MCF 10A (cell line): ENCODE measurements around the gene PUSL1. TPM values are rescaled to one million over a fixed set of nuclear protein-coding genes. Genes with fewer than 3 reads are reported as not detected.

Experiments used
- Bru-seq: library from RNA; stranded (reverse); fragments of 400-500 nt; gene quantifications from one replicate; lab custom pipeline; 2021; lab: Mats Ljungman, UMichigan
- BruChase-seq, 2 experiments: library from RNA; stranded (reverse); fragments of 400-500 nt; gene quantifications; one replicate each; lab custom pipeline; 2021; lab: Mats Ljungman, UMichigan
- BruUV-seq: library from RNA; stranded (reverse); fragments of 400-500 nt; replicated peaks from 2 replicates; lab custom pipeline; 2021; lab: Mats Ljungman, UMichigan
- CTCF ChIA-PET: fragments of 300-600 bp; sonication (Branson Sonifier 250); formaldehyde crosslinking; extraction: SDS; loops from one replicate; lab custom pipeline; 2021; ENCODE audit warnings: antibody characterized with exemption, inconsistent platforms; lab: Yijun Ruan, JAX
- POLR2A ChIA-PET: fragments of 300-600, 350-650 bp; sonication (Branson Sonifier 250); formaldehyde crosslinking; extraction: SDS; loops from one replicate; lab custom pipeline; 2020; ENCODE audit warnings: antibody characterized with exemption, inconsistent platforms; lab: Yijun Ruan, JAX
- DNase-seq: peaks from one replicate; pipeline ENCODE4 v3.0.0-alpha.2; 2018; ENCODE audit not compliant: unreplicated experiment
- H3K27ac Mint-ChIP-seq: one replicate; pipeline ENCODE4 v1.8.0; 2022; ENCODE audit warnings: mild to moderate bottlenecking, low read depth, mixed read lengths; ENCODE audit not compliant: unreplicated experiment
- H3K27me3 Mint-ChIP-seq: one replicate; pipeline ENCODE4 v1.8.0; 2022; ENCODE audit warnings: mixed read lengths; ENCODE audit not compliant: insufficient read depth, unreplicated experiment
- H3K36me3 Mint-ChIP-seq: one replicate; pipeline ENCODE4 v1.8.0; 2022; ENCODE audit warnings: mild to moderate bottlenecking, moderate library complexity, mixed read lengths; ENCODE audit not compliant: insufficient read depth, unreplicated experiment
- H3K4me1 Mint-ChIP-seq: one replicate; pipeline ENCODE4 v1.8.0; 2022; ENCODE audit warnings: mixed read lengths; ENCODE audit not compliant: insufficient read depth, unreplicated experiment
- H3K4me3 Mint-ChIP-seq: one replicate; pipeline ENCODE4 v1.8.0; 2022; ENCODE audit warnings: mild to moderate bottlenecking, moderate library complexity, mixed read lengths; ENCODE audit not compliant: unreplicated experiment
- H3K9me3 Mint-ChIP-seq: one replicate; pipeline ENCODE4 v1.8.0; 2022; ENCODE audit warnings: mixed read lengths; ENCODE audit not compliant: unreplicated experiment
- CTCF ChIP-seq: fragments of 200-600 bp; IDR thresholded peaks from one replicate; pipeline ENCODE4 v1.8.0; 2022; ENCODE audit warnings: antibody characterized with exemption, mild to moderate bottlenecking; ENCODE audit not compliant: unreplicated experiment
- intact Hi-C: fragments of 100-400 bp; cut with micrococcal nuclease; formaldehyde crosslinking; loops from 2 replicates; pipeline ENCODE4 v1.14.1; 2022
- long read RNA-seq: library from polyadenylated mRNA; stranded (forward); transcript quantifications from one replicate; pipeline ENCODE4 v2.0.0, GENCODE V29; 2022
- total RNA-seq: library from RNA; stranded (reverse); gene quantifications from 2 replicates; pipeline ENCODE4 v1.2.3, GENCODE V29; 2022

Gene PUSL1
- total RNA-seq (15.9 and 27.4 TPM in 2 replicates), Bru-seq, nascent RNA (percentile 47 among the genes with signal in this experiment), BruChase-seq, experiment 1, labeled RNA remaining after a 6-hour chase (percentile 44 among the genes with signal in this experiment), BruChase-seq, experiment 2, labeled RNA remaining after a 2-hour chase (percentile 35 among the genes with signal in this experiment)
- long read RNA-seq, transcript PUSL1-201 (8 exons, 1,287 nt), result major isoform, 24 of 44 reads
- long read RNA-seq, partial matches to known transcripts, result 11 of 44 reads
- long read RNA-seq, other reads (novel, unspliced or antisense), result 9 of 44 reads

GRCh38 chr1:1307923-1308755 lies at the start of gene PUSL1, which contains the start of gene ACAP3:
Gene PUSL1 (plus strand): TSS chr1:1308597. CDS start chr1:1308644, 47 bp downstream.
Gene ACAP3 (minus strand): TSS chr1:1307930. CDS start chr1:1307815, 115 bp downstream.
- TF ChIP-seq CTCF, result no peak
- DNase-seq, result peak; percentile 90
- H3K27me3 Mint-ChIP-seq, result no peaks in the 10 kb centered on the region
- ChIA-PET POLR2A (no interaction called here), CTCF (no interaction called here)
- intact Hi-C loops, result loop anchor here (1.0 kb wide), 1 partner anchor 40 kb away; no protein-coding TSS in a partner anchor
- peak within 1 kb of the TSS; percentile 63 for H3K27ac Mint-ChIP-seq
- H3K4me1 Mint-ChIP-seq, result peaks cover 23% of the 10 kb centered on the region
- BruUV-seq, result no TSS peak
- no peaks in the 10 kb centered on the region for H3K9me3 Mint-ChIP-seq
- peaks cover 38% of the 10 kb centered on the region for H3K36me3 Mint-ChIP-seq
- peak within 1 kb of the TSS; percentile 81 for H3K4me3 Mint-ChIP-seq

- Mint-ChIP-seq H3K4me3 (no peak overlapping the region), H3K36me3 (peaks cover 63% of the 10 kb centered on the region), H3K27ac (peak overlapping the region; percentile 32), H3K27me3 (no peaks in the 10 kb centered on the region), H3K4me1 (peaks cover 17% of the 10 kb centered on the region), H3K9me3 (no peaks in the 10 kb centered on the region)
- ChIA-PET CTCF (no interaction called here), POLR2A (interaction anchor here (0.6 to 0.7 kb wide), 2 partner anchors 15 to 28 kb away, joined by 3 read pairs; partner anchors contain the start of genes B3GALT6, SDF4 and UBE2J2)
- intact Hi-C loops, result no loop called here
- DNase-seq, result no peak
- TF ChIP-seq CTCF, result no peak
- no TSS peak for BruUV-seq
Measured at GRCh38 chr1:1259119-1259488, 49.3 kb upstream of the PUSL1 start.

GRCh38 chr1:1259540-1259939 lies 48.9 kb upstream of the PUSL1 start:
- DNase-seq, result no peak
- no TSS peak for BruUV-seq
- ChIA-PET POLR2A (interaction anchor here (1.1 kb wide), 1 partner anchor 11 kb away, joined by 8 read pairs; no protein-coding TSS in a partner anchor), CTCF (interaction anchor here (0.5 kb wide), 1 partner anchor 9 kb away, joined by 3 read pairs; no protein-coding TSS in a partner anchor)
- Mint-ChIP-seq H3K4me1 (peaks cover 17% of the 10 kb centered on the region), H3K27me3 (no peaks in the 10 kb centered on the region), H3K27ac (peak overlapping the region; percentile 32), H3K36me3 (peaks cover 61% of the 10 kb centered on the region), H3K4me3 (no peak overlapping the region), H3K9me3 (no peaks in the 10 kb centered on the region)
- no peak for TF ChIP-seq CTCF
- intact Hi-C loops, result no loop called here
